B cell (primary cell): Measurements from ENCODE around the gene AIF1. TPM values are rescaled to one million over a fixed set of nuclear protein-coding genes. Genes with fewer than 3 reads are reported as not detected.

Experiments
- ATAC-seq: fragments of 200-7000 bp; cut with Tn5 transposase; one replicate; pipeline ENCODE4 v1.10.0; 2021; ENCODE audit warnings: low read depth, mild to moderate bottlenecking, moderate number of reproducible peaks, moderate library complexity
- CTCF ChIA-PET: fragments of 350-600 bp; sonication (Branson Sonifier 250); formaldehyde crosslinking; loops from one replicate; lab custom pipeline; 2021; ENCODE audit warnings: antibody characterized with exemption, inconsistent platforms; lab: Charles Lee
- POLR2A ChIA-PET: fragments of 350-600 bp; sonication (Branson Sonifier 250); formaldehyde crosslinking; loops from one replicate; lab custom pipeline; 2021; ENCODE audit warnings: antibody characterized with exemption; lab: Charles Lee
- DNase-seq: peaks from one replicate; pipeline ENCODE4 v3.0.0; 2013
- H2AFZ ChIP-seq: 2 replicates; pipeline ENCODE4 v1.6.1; 2012; ENCODE audit warnings: mild to moderate bottlenecking, low read depth, low read length; ENCODE audit not compliant: insufficient read depth, poor library complexity, severe bottlenecking
- H3K27ac ChIP-seq, 2 donors: 1 replicate in 1 of 2; 2 replicates in 1 of 2; pipeline ENCODE4 v1.5.1; 2012 to 2013; ENCODE audit warnings: low read length in 2 of 2, mild to moderate bottlenecking in 2 of 2, moderate library complexity in 1 of 2
- H3K27me3 ChIP-seq, 4 experiments: fragments of 200-600 bp in 1 of 4; sonication (generic) in 1 of 4; replicated peaks in 1 of 4; 1 replicate in 2 of 4; 2 replicates in 2 of 4; pipeline versions ENCODE4 v1.6.1 to v1.7.0; 2013 to 2016; ENCODE audit warnings: low read length in 3 of 4, mild to moderate bottlenecking in 2 of 4, mixed read lengths in 1 of 4, moderate library complexity in 1 of 4; ENCODE audit not compliant: insufficient read depth in 4 of 4, control insufficient read depth in 3 of 4; ENCODE audit errors: control extremely low read depth in 1 of 4
- H3K36me3 ChIP-seq, 2 experiments: replicated peaks in 1 of 2; 1 replicate in 1 of 2; 2 replicates in 1 of 2; pipeline versions ENCODE4 v1.6.1 to v1.7.1; 2013; ENCODE audit warnings: low read length in 1 of 2; ENCODE audit not compliant: insufficient read depth in 2 of 2, control insufficient read depth in 1 of 2; ENCODE audit errors: control extremely low read depth in 1 of 2, extremely low read depth in 1 of 2
- H3K4me1 ChIP-seq, 2 donors: fragments of 200-600 bp in 1 of 2; sonication (generic) in 1 of 2; 1 replicate in 1 of 2; 2 replicates in 1 of 2; pipeline versions ENCODE4 v1.5.1 to v1.6.1; 2013 to 2017; ENCODE audit warnings: low read length in 2 of 2; ENCODE audit not compliant: control insufficient read depth in 2 of 2, insufficient read depth in 2 of 2
- H3K4me2 ChIP-seq: replicated peaks from 2 replicates; pipeline ENCODE3; 2012; ENCODE audit warnings: mild to moderate bottlenecking, low read depth, low read length; ENCODE audit not compliant: poor library complexity, severe bottlenecking
- H3K4me3 ChIP-seq, 5 experiments: fragments of 200-600 bp in 1 of 5; sonication (generic) in 1 of 5; 1 replicate in 3 of 5; 2 replicates in 2 of 5; pipeline versions ENCODE4 v1.5.1 to v1.7.0; 2011 to 2016; ENCODE audit warnings: low read length in 4 of 5, mild to moderate bottlenecking in 4 of 5, low read depth in 2 of 5, control low read depth in 1 of 5, moderate library complexity in 1 of 5; ENCODE audit not compliant: insufficient read depth in 1 of 5; ENCODE audit errors: control extremely low read depth in 1 of 5, extremely low read depth in 1 of 5
- H3K79me2 ChIP-seq: fragments of 200-600 bp; sonication (generic); one replicate; pipeline ENCODE4 v1.6.0; 2016; ENCODE audit warnings: low read length; ENCODE audit not compliant: control insufficient read depth, insufficient read depth
- H3K9ac ChIP-seq: fragments of 200-600 bp; sonication (generic); 2 replicates; pipeline ENCODE4 v1.6.1; 2017; ENCODE audit warnings: mild to moderate bottlenecking, low read length, moderate library complexity
- H3K9me3 ChIP-seq, 3 donors: one replicate each; pipeline versions ENCODE4 v1.6.1 to v1.7.1; 2013; ENCODE audit warnings: low read length in 2 of 3; ENCODE audit not compliant: control insufficient read depth in 2 of 3, insufficient read depth in 1 of 3; ENCODE audit errors: control extremely low read depth in 1 of 3
- H4K20me1 ChIP-seq: 2 replicates; pipeline ENCODE4 v1.6.0; 2012; ENCODE audit warnings: mild to moderate bottlenecking, low read length; ENCODE audit not compliant: insufficient read depth, control insufficient read depth, poor library complexity, severe bottlenecking
- H3K27ac Mint-ChIP-seq: one replicate; pipeline ENCODE4 v1.8.0; 2021; ENCODE audit warnings: mixed read lengths
- H3K27me3 Mint-ChIP-seq: one replicate; pipeline ENCODE4 v1.8.0; 2021; ENCODE audit warnings: mixed read lengths
- H3K4me1 Mint-ChIP-seq: one replicate; pipeline ENCODE4 v1.8.0; 2021; ENCODE audit warnings: mixed read lengths
- H3K4me3 Mint-ChIP-seq: one replicate; pipeline ENCODE4 v1.8.0; 2021; ENCODE audit warnings: mixed read lengths
- H3K9me3 Mint-ChIP-seq: one replicate; pipeline ENCODE4 v1.8.0; 2022; ENCODE audit warnings: mixed read lengths; ENCODE audit not compliant: insufficient read depth
- CTCF ChIP-seq: fragments of 200-600 bp; IDR thresholded peaks from one replicate; pipeline ENCODE4 v1.8.0; 2022; ENCODE audit warnings: antibody characterized with exemption, mild to moderate bottlenecking
- EZH2 ChIP-seq: IDR thresholded peaks from 2 replicates; pipeline ENCODE4 v1.6.1; 2012; ENCODE audit warnings: borderline replicate concordance, low read depth, mild to moderate bottlenecking, moderate library complexity, low read length; ENCODE audit not compliant: insufficient read depth, poor library complexity, severe bottlenecking
- WGBS: methylation state at CpG from one replicate; pipeline ENCODE4 v1.1.5; 2013; ENCODE audit warnings: missing lambda C conversion rate; ENCODE audit not compliant: insufficient coverage; 5-methylcytosine and 5-hydroxymethylcytosine counted together
- intact Hi-C: fragments of 100-400 bp; cut with micrococcal nuclease; formaldehyde crosslinking; loops from one replicate; pipeline ENCODE4 v1.10.0; 2022
- polyA plus RNA-seq: library from polyadenylated mRNA; depleted of rRNA; stranded (reverse); fragments of >200 nt; gene quantifications from 2 replicates; pipeline ENCODE4 v1.2.3, GENCODE V29; 2012
- total RNA-seq, 2 donors: library from RNA; stranded (reverse); fragments of 120-200 nt in 1 of 2; gene quantifications; 1 replicate in 1 of 2; 2 replicates in 1 of 2; pipeline versions ENCODE4 v1.2.3 to v1.2.4, GENCODE V29; 2013 to 2022

The AIF1 gene
- total and polyA plus RNA-seq, 2 donors (not counting 1 experiment from before 2014, with no cell fraction given) = 1.3 to 7.5 TPM

- 32% methylated on average over 11 of the region's 11 CpGs for WGBS
- H3K27me3 Mint-ChIP-seq = no peaks in the 10 kb centered on the region
- Histone ChIP-seq H4K20me1 (peaks cover 33% of the 10 kb centered on the region), H3K4me1 (peaks cover 66 to 83% of the 10 kb centered on the region in 2 donors), H3K36me3 (peaks cover 2 to 39% of the 10 kb centered on the region in 2 experiments), H2AFZ (peak overlapping the region; percentile 55), H3K9me3 (no peaks in the 10 kb centered on the region), H3K27ac (peak overlapping the region; percentile 95 to 97), H3K9ac (peak overlapping the region; percentile 97), H3K4me2 (peak overlapping the region; percentile 88), H3K27me3 (no peaks in the 10 kb centered on the region), H3K4me3 (peak overlapping the region; percentile 51 to 100 (median 85)), H3K79me2 (peaks cover 79% of the 10 kb centered on the region)
- no peak for DNase-seq
- CTCF ChIA-PET = interaction anchor here (0.8 to 35.3 kb wide), 8 partner anchors 15 to 252 kb away, joined by 3 to 2241 read pairs (median 6); partner anchors contain the start of genes ATP6V1G2, DDX39B, LST1 and LTA
- H3K4me1 Mint-ChIP-seq = peaks cover 82% of the 10 kb centered on the region
- ATAC-seq = no peak
- POLR2A ChIA-PET = interaction anchor here (0.6 to 42.6 kb wide), 9 partner anchors 4 to 934 kb away, joined by 3 to 1450 read pairs (median 7); partner anchors contain the start of genes ATP6V1G2, DDX39B, LSM2 and LST1
- H3K9me3 Mint-ChIP-seq = no peaks in the 10 kb centered on the region
- intact Hi-C loops = loop anchor here (1.0 to 2.0 kb wide), 2 partner anchors 22 to 29 kb away; no protein-coding TSS in a partner anchor
- peak overlapping the region; percentile 98 for H3K4me3 Mint-ChIP-seq
- TF ChIP-seq EZH2 = no peak
- TF ChIP-seq CTCF = no peak
- H3K27ac Mint-ChIP-seq = peak overlapping the region; percentile 99
Measured at GRCh38 chr6:31580438-31580740, 34.6 kb upstream of the AIF1 start.

GRCh38 chr6:31580807-31581433 lies 34.1 kb upstream of the AIF1 start:
- no peaks in the 10 kb centered on the region for H3K9me3 Mint-ChIP-seq
- WGBS = under 1% methylated on average over 62 of the region's 62 CpGs
- peak; percentile 62 for ATAC-seq
- H3K4me3 Mint-ChIP-seq = peak overlapping the region; percentile 98
- Histone ChIP-seq H3K9me3 (no peaks in the 10 kb centered on the region), H3K4me3 (peak overlapping the region; percentile 83 to 100 (median 96)), H2AFZ (peak overlapping the region; percentile 55), H3K27me3 (no peaks in the 10 kb centered on the region), H3K79me2 (peaks cover 74% of the 10 kb centered on the region), H3K4me2 (peak overlapping the region; percentile 88), H3K4me1 (peaks cover 71 to 83% of the 10 kb centered on the region in 2 donors), H4K20me1 (peaks cover 29% of the 10 kb centered on the region), H3K9ac (peak overlapping the region; percentile 97), H3K36me3 (peaks cover 2 to 39% of the 10 kb centered on the region in 2 experiments), H3K27ac (peak overlapping the region; percentile 95 to 97)
- H3K27ac Mint-ChIP-seq = peak overlapping the region; percentile 99
- TF ChIP-seq CTCF (peak; percentile 99), EZH2 (no peak)
- intact Hi-C loops = loop anchor here (1.0 to 2.0 kb wide), 4 partner anchors 9 to 30 kb away; partner anchors contain the start of gene LTA
- ChIA-PET POLR2A (interaction anchor here (0.7 to 42.6 kb wide), 9 partner anchors 4 to 226 kb away, joined by 3 to 1450 read pairs (median 6); partner anchors contain the start of genes ATP6V1G2, BAG6, DDX39B and LSM2), CTCF (interaction anchor here (0.8 to 35.3 kb wide), 8 partner anchors 14 to 252 kb away, joined by 3 to 2241 read pairs (median 6); partner anchors contain the start of genes ATP6V1G2, DDX39B, LST1 and LTA)
- H3K27me3 Mint-ChIP-seq = no peaks in the 10 kb centered on the region
- H3K4me1 Mint-ChIP-seq = peaks cover 82% of the 10 kb centered on the region
- peak; percentile 89 for DNase-seq
